GM18867 (cell line): Measurements from ENCODE around the gene MRC1.

Experiments used
- ATAC-seq: cut with Tn5 transposase; IDR thresholded peaks from one replicate; pipeline ENCODE4 v1.9.1; 2021; ENCODE audit warnings: mild to moderate bottlenecking, moderate library complexity; ENCODE audit not compliant: unreplicated experiment

The MRC1 gene

DNA sequence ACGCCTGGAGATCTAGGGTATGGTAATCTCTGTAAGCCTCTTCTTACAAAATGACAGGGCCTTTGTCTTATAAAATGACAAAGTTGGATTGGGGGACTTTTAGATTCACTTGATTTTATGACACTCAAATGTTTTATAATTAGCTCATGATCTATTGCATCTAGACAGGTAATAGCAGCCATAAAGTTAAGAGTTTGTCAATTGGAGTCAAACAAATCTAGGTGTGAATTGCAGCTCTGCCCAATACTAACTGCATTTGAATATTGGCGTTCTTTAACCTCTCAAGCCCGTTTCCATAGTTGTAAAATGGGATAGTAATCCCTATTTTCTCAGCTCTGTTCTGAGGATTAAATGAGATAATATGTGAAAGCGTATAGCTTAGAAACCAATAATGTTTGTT, 14.1 kb upstream of the MRC1 start:
- no peak for ATAC-seq

DNA sequence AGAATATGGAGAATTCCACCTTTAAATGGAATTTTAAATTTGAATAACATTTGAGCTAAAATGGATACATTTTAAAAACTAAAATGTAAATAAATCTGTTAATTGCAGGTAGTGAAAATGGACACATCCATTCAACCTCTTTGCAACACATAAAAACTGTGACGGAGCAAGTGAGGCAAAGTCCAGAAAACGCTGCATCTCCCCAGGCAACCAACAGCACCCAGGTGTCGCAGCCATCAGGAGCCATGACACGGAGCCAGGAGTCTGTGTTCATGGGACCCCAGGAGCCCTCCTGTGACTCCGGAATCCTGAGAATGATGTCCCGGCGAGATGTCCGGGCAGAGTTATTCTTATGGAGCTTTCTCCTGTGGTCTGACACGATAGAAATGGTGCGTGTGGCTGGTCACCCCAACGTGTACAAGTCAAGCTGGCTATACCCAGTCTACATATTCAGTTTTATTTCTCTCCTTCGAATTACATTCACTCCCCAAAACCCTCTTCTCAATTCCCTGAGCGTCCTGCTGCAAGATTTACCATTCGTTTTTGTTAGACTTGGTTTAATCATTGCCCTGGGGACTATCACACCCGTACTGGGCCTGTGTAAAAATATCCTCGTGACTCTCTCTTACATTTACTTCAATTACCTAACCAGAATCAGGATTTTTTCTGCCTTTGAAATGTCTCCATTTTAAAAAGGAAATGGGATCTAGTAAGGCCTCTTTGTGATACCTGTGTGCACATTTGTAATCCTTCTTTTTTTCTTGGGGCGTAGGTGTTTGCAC, 13.1 kb upstream of the MRC1 start:
- ATAC-seq = no peak

DNA sequence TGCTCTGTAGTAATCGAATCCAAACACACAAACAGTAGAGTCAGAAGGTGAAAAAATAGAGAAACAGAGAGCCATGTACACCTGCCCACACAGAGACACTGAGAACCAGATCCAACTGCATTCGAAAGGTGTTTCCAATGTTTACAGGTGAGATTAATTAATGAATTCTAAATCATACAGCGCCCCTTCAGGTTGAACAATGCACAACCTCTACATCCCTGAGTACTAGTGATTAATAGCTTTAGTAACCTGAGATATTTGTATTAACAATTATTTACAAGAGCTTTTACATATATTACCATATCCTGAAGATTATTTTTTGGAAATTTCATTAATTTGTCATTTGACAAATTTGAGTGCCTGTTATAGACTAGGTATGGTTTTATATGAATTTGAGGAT, 7.6 kb upstream of the MRC1 start:
- no peak for ATAC-seq

DNA sequence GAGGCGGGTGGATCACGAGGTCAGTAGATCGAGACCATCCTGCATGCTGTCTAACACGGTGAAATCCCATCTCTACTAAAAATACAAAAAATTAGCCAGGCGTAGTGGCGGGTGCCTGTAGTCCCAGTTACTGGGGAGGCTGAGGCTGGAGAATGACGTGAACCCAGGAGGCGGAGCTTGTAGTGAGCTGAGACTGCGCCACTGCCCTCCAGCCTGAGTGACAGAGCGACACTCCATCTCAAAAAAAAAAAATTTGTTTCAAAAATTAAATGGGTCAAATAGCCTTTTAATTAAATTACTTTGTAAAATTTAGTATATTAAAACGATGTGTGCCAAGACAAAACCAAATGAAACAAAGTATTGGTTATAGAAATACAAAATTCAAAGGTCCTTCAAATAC, 6.8 kb upstream of the MRC1 start:
- ATAC-seq = no peak

DNA sequence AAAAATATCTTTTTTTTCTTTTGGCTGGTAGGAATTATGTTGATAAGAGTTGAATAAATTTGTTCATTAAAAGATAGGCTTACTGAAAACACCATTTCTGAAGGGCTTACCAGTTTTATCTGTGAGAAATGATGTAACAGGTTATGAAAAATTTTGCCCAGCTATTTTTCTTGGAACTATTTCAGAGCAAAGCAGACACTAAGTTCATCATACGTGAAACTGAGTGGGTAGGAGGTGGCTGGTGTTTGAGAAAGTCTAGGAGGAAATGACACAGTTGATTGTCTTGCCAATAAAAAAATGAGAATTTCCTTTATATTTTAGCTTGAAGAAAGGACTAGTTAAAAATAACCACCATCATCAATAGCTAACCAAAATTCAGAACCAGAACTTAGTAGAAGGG, 6.2 kb upstream of the MRC1 start:
- ATAC-seq = no peak

DNA sequence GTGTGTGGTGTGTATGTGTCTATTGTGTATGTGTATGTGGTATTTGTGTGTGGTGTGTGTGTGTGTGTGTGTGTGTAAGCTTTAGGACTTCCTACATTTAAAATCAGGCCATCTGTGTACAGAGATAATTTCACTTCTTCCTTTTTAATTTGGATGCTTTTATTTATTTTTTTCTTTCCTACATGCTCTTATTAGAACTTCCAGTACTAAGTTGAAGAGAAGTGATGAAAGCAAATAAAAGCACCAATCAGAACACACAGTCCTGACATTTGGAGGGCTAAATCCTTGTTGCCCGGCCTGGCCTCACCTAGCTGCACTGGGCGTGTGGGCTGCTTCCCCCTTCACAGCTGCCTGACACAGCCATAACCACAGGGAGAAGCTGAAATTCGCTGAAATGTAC, 3.8 kb upstream of the MRC1 start:
- ATAC-seq = no peak

DNA sequence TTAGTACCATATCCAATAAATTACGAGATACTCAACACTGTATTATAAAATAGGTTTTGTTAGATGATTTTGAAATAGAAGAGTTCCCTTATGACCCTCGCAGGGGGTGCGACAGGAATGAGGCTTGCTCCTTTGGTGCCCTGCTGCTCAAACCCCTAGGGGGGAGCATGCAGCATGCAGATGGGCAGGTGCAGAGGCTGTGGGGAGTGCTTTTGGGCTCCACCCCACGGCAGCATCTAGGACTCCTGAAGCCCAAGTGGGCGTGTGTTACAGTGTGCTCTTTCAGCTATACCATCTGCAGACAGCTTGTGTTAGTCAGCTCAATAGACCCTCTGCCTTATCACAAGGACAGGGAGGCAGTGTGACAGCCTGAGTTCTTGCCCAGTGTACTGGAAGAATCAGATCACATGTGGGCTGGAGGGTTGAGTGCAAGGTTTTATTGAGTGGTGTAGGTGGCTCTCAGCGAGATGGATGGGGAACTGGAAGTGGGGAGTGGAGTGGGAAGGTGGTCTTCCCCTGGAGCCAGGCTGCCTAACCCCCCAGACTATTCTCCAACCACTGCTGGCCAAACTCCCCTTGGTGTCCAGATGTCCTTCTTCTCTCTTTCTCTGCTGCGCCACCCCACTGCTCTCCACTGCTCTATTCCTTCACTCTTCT, 3.1 kb upstream of the MRC1 start:
- peak; percentile 96 for ATAC-seq

DNA sequence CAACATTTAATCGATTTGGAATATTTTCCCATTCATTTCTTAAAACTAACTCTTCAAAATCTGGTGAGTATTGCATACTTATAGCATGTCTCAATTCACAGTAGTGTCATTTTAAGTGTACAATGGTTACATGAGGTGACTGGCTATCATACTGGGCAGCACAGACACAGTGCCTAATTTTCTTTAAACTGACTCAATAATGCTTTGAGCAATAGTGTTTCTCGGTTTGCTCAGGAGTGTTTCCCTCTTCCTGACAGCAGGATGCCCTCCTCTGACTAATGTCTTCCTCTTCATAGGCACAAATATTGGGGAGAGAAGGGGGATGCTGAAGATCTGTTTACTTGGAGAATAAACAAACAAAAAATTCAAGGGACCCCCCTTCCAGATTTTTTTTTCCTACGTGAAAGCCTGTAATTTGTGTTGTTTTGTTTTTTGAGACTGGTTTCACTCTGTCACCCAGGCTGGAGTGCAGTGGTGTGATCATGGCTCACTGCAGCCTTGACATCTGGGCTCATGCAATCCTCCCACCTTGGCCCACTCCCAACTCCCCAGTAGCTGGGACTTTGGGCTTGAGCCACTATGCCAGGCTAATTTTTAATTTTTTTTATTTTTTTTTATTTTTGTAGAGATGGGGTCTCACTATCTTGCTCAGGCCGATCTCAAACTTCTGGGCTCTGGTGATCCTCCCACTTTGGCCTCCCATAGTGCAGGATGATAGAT, 2.2 kb downstream of the MRC1 start:
- ATAC-seq = no peak

DNA sequence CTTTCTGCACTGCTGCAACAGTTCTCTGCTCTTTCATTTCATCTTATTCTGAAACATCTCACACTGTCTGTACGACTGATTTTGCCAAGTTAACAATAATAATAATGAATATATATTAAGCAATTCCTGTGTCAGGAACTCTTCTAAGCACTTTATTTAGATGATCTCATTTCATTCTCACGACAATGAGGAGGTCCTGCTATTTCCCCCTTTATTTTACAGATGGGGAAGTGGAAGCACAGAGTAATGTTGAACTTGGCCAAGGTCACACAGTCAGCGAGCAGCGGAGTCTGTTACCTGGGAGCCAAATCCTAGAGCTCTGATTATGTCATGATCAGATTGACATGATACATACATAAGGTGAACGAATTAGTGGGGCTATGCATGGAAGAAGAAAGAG, 5.8 kb downstream of the MRC1 start:
- no peak for ATAC-seq

DNA sequence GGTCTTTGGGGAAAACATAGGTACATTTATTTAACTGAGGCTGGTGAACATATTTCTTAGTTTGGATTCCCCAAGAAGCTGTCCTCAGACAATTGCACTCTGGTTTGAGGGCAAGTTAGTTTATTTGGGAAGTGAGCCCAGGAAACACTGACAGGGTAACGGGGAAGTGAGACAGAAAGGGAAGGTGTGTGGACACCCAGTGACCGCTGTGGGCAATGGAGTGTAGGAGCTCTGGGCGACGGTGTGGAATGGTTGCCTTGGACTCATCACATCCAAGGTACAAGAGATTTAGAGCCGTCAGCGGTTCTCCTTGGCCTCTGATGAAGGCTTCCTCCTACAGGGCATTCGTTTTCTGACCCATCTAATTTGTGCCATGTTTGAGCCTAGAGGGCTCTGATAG, 7.1 kb downstream of the MRC1 start:
- no peak for ATAC-seq

DNA sequence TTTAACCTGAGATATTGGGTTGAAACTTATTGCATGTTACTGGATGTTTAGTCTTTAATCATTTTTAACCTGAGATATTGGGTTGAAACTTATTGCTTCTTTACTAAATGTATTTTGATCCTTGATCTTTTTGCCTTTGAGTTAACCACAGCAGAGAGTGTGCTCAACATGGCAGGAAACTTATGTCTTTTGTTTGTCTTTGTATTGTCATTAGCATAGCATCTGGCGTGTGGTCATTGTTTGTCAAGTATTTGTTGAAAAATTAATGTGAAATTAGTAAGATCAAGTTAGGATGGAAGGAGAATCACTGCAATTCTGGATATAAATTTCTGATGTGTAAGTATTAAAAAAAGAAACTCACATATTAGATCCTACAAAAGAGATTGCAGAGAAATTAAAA, 8.2 kb downstream of the MRC1 start:
- ATAC-seq = no peak

DNA sequence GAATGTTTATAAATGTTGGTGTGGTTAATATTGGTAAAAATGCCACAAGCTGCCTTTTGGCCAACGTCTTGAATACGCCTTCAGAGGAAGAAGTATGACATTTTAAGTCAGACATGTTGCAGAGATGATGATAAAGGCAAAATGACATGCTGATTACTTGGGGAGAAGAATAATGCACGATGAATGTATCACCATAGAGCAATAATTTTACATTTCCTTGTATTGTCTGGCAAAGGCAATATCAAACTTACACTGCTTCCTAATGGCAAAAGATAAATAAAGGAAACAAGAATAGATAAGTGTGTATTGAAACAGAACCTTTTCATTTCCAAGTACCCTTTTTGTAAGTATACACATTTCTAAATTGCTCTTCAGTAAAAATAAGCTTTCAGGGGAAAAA, 8.6 kb downstream of the MRC1 start:
- no peak for ATAC-seq

DNA sequence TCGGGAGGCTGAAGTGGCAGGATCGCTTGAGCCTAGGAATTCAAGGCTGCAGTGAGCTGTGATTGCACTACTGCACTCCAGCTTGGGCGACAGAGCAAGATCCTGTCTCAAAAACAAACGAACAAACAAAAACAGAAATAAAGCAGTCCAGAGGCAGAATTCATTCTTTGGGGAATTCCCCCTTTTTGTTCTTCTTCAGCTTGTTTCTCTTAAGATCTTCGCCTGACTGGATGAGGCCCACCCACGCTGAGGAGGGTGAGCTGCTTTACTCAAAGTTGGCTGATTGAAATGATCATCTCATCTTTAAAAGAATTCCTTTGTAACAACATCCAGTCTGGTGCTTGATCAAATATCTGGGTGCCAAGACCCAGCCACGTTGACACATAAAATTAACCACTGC, 10.7 kb downstream of the MRC1 start:
- no peak for ATAC-seq

DNA sequence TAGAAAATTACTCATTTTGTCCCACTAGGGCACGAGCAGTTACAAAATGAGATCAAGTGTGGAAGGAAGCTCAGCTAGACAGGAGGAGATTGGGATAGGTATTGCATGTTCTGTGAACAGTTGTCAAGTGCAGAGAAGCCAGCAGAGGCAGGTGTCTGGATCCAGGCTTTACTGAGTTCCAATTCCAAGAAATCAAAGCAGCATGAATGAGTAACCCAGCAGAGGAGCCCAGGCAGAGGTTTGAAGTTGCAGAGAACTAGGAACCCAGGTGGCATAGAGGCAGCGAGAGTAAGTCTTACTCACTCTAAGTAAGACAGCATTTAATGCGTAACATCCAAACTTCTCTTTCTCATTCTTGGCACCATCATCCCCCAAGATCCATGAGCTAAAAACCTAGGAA, 11.8 kb downstream of the MRC1 start:
- ATAC-seq = no peak

DNA sequence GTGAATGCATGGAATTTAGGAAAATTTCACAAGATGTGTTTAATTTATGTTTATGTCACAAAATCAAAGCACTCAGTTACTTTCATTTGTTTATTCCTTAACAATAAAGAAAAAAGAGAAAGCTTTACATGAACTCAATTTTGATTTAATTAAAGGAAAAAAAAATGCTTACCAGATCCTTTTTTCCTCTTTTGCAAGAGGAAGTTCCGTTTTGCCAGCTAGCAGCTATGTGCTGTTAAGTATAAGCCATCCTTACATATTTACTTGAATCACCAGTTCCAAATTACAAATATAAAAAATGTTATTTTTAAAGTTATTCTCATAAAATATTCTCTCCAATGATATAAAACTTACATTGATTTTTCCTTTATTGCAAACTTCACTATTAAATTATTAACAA, 12.7 kb downstream of the MRC1 start:
- no peak for ATAC-seq

DNA sequence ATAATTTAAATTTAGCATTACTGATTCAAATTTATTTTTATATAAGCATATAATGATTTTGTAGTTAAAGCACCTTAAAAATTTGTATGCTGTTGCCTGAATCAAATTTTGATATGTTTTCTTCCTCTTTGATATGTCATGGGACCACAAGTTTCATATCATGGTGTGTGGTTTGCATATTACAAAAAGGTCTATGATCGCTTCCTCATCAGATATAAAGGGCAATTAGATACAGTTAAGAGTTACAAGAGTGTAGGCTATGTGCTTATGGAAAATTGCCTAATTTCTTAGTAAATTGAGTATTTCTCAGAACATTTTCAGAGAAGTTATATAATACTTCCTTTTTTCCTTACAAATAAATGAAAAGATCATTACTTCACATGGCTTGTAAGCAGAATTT, 22.2 kb downstream of the MRC1 start:
- no peak for ATAC-seq

DNA sequence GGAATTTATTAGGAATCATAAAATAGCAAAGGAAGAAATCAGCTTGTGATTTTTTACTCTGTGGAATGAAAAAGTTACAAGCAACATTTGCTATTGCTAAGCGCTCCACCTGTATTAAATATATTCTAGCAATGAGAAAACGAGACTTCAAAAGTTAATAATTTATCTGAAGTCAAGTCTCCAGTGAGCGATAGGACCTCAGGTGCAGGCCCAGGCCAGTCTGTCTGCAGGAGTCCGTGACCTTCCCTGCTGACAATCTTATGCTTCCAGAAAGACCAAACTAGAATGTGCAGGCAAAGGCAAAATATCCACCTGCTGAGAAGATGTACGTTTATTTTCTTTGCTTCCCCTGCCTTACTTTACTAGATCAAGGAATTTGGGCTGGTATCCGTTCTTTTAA, 22.7 kb downstream of the MRC1 start:
- ATAC-seq = no peak

DNA sequence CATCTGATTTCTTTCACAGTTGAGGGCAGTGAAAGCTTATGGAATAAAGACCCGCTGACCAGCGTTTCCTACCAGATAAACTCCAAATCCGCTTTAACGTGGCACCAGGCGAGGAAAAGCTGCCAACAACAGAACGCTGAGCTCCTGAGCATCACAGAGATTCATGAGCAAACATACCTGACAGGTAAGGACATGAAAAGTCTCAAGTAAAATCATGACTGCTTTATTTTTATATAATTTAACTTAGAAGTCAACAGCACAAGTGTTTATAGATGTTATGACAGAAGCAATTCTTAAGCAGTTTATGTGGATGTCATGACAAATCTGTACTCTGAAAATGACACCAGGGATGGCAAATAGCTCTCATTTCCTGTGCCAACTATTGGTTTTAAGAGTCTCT, 24.5 kb downstream of the MRC1 start:
- ATAC-seq = no peak

DNA sequence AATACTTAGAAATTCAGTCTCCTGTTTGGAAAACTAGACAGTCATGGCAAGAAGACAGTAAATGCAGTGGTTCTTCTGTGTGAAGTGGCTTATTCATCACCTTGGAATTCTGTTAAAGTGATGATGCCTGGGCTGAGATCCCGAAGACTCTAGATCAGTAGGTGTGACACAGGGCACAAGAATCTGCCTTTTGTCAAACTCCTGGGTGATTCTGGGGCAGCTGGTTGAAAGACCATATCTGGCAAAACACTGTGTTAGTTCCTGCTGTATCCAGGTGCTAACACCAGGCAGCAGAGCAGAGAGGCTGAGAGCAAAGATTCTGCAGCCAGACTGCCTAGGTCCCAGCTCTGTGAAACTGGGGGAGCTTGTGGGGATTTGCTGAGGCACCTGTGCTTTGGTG, 26.5 kb downstream of the MRC1 start:
- ATAC-seq = no peak

DNA sequence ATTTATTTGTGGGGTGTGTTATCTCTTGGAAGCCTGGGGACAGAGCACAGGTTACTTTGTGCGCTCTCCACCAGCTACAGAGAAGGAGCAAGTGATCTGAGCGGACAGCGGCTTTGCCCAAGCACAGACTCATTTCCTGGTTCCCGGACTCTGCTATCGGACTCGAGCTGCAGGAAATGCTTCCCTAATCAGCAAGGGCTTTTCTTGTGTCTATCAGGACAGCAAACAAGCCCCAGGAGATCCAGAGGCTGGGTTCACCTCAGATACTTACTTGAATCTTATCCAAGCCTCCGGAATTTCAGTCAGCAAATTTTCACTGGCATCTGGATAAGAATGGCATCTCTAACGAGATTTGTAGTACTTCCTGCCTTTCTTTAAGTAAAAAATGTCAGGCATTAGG, 27.8 kb downstream of the MRC1 start:
- no peak for ATAC-seq

DNA sequence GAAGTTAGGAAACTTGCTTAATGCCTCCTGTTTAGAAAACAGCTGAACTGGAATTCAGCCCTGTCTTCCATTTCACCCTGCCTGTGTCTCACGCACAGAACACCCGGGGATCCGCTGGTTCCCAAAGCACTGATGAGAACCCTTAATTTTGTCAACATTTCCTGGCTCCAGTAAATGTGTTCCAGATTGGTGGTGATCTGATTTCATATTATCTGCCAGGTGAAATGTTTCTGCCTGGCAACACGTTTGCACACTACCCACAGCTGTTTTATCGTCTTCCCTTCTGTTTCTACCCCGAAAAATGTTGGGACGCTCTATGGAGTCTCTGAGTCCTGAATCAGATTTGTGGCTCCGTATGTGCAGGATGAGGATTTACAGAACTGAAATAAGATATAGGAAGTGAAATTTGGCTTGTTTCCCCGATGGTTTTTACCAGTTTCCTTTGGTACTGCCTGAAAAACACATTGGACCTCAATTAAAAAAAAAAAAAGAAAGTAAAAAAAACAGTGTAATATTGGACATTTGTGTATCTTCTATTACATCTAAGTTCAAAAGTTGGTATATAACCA, 29.0 kb downstream of the MRC1 start:
- ATAC-seq = no peak

DNA sequence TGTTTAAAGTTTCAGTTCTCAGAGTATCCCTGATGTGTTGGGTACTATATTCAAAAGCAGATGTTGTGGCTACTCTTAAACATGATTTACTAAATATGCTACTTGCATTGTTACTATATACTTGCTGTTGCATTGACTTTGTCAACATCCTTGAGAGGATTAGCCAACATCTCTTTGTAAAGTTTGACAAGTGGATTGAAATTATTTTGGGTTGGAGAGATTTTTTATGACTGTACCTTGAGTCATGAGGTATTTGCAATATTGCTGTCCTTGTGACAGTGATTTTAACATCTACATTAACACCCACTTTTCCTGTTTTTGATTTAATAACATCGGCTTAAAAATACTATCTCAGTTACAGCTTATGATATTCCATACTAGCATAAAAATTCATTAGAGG, 31.9 kb downstream of the MRC1 start:
- no peak for ATAC-seq
